ENCODE data around the gene SOCS1.
"Not testable (repeated sequence)": the region's sequence is repeated elsewhere in the genome, so short reads cannot be mapped to it uniquely, and the experiment has no call there.

SOCS1 gene, protein sequence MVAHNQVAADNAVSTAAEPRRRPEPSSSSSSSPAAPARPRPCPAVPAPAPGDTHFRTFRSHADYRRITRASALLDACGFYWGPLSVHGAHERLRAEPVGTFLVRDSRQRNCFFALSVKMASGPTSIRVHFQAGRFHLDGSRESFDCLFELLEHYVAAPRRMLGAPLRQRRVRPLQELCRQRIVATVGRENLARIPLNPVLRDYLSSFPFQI

DNA sequence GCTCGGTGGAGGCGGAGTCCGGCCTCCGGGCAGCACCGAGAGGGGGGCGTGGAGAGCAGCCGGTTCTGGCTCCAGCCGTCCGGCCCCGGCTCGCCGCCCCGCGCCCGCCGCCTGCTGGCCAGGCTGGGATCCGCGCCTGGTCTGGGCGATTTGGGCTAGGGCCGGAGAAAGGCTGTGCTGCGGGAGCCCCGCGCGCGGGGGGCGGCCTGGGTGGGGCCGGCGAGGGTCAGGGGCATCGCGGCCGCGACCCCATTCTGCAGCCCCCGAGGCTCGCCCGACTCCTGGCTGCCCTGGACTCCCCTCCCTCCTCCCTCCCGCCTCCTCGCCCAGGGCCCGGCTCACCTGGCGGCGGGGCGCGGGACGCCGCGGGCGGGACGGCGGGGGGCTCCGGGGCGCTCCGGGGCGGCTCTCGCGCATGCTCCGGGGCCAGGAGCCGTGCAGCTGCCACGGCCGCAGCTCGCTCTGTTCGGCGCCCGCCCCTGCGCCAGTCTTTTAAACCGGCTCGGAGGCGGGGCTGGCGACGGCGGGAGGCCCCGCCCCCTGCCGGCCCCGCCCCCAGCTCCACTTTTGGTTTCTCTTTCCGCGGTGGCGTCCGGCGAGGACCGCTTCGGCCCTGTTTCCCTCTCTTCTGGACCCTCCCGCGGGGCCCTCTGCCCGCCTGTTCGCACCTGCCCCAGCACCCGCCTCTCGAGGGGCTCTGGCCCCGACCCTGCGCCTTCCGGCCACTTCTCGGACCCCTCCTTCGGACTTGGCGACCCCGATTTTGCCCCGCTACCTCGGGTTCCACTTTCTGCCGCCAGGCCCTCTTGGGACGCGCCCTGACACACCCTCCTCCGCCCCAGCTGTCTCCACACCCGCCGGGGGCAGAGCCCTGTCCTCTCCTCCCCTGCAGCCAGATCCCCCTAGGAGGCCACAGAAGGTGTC is at the start of gene SOCS1:
TSS of gene SOCS1 (minus strand) at position 468 of the 924 bp plus-strand sequence. CDS start 726 bp downstream, outside the sequence.
- DNase-seq, result no peak

DNA sequence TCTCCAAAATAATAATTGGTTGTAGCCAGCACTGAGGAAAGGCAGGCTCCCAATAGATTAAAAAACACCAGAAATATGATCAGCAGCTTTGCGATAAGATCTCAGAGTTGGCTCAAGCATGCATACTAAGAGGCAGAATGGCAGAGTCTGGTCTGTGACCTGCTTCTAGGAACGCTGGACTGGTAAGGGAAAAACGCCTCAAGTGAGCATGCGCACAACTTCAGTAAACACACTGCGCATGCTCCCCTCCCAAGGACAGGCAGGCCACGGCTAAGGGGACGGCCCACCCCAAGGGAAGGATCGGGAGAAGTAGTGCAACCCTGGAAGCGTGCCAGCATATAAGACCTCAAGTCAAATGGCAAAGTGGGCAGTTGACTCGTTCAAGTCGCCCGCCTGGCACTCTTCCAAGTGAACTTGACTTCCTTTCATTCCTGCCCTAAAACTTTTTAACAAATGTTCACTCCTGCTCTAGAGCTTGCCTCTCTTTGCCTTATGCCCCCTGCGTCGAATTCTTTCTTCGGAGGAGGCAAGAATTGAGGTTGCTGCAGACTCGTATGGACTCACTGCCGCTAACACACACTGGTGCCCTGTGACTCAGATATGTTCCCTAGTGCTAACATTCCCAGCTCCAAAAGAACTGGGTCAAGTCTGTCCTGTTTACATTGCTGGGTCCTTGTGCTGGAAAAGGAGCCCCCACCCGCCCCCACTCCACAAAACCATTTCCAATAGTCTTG is 47.6 kb upstream of the SOCS1 start:
- DNase-seq, result no peak

DNA sequence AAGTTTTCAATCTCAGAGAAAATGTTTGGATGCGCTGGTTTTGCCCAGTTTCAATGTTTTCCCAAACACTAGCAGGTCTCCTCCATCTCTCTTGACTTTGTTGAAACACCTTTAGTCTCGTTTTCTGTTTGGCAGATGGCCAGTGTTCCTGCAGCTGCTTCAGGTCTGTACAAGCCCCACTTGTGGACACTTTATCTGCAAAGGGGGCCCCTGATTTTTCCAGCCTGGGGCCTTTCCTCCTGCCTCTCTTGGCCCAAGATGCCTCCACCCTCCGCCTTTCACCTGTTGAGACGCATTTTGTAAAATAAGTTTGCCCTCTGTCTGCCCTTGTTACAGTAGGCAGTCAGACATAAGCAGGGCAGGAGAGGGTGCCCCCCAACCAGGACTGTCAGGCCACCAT is 47.0 kb upstream of the SOCS1 start:
- DNase-seq, result no peak

DNA sequence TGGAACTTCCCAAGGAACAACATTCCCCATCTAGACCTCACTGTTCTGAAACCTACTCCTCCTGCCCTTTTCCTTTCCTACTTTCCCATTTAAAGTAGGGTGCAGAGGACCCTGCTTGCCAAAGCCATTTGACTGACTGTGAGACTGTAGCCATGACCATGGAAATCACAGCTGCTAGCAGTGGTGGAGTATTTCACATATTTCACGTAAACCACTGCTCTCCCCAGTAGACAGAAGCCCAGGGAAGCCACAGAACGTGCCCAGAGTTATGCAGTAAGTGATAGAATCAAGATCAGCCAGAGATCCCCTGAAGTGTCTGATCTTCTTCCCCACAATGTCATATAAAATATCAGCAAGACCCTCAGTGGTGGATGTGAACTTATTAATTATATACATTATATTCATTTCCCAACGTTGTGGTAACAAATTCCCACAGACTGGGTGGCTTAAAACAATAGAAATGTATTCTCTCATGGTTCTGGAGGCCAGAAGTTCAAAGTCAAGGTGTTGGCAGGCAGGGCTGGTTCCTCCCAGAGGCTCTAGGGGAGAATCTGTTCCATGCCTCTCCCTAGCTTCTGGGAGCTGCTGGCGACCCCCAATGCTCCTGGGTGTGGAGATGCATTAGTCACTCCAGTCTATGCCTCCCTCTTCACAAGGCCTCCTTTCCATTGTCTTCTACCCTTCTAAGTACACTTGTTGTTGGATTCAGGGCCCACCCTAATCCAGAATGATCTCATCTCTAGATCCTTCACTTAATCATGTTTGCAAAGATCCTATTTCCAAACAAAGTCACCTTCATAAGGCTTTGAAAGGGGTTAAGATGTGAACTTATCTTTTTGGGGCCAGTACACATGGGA is 45.9 kb upstream of the SOCS1 start:
- no peak for DNase-seq

DNA sequence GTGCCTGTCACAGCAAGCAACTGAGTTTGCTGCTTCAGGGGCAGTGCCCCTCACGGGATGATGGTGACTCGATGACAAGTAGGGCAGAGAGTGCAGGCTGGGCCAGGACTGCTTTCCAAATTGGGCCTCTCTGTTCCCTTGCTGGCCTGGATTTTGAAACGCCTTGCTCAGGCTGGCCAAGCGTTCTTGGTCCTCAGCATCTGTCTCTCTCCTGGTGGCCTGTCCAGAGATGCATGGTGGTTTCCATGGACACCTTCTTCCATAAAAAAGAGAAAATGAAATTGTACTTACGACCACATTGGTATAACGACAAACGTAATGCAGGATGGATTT is 44.5 kb upstream of the SOCS1 start:
- no peak for DNase-seq

DNA sequence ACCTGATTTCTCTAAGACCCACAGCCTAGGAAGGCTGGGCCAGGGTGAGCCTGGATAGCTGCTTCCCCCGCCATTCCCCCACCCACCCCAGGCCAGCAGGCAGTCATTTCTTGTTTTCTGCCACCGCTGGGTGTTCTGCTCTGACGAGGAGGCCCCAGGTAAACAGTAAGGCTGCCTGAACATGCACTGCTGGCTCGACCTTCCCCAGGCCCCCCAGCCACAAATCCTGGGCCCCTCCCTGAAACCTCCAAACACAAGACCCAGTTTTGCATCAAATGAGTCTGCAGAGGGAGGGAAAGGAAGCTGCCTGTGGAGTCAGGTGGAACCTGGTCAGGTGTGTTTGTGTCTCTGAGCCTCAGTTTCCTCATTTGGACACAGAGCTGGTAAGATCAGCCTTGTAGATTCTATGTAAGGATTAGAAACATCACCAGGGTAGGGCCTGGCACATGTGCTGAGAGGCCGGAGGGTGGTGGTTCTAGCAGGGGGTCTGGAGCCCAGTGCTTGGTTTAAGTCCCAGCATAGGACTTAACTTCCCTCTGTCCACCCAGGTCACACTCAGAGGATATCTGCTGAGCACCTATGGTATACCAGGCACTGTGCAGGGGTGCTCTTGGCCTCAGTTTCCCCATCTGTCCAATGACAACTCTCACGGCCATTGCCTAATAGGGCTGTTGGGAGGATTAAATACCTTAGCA is 44.0 kb upstream of the SOCS1 start:
- no peak for DNase-seq

DNA sequence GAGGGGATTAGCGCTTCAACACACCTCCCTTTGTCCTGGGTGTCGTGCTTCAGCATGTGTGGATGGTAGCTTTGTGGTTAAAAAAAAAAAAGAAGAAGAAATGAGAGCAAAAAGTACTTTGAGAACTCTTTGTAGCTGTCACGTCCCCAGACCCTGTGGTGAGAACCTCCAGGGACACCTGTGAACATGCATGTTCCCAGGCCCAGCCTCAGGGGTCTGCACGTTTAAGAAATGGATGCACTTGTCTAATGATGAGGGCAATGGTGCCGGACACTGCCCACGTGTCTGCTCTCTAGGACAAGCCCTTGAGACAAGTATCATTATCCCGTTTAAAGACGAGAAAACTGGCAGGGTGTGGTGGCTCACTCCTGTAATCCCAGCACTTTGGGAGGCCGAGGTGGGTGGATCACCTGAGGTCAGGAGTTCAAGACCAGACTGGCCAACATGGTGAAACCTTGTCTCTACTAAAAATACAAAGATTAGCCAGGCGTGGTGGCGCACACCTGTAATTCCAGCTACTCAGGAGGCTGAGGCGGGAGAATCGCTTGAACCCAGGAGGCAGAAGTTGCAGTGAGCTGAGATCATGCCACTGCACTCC is 43.0 kb upstream of the SOCS1 start:
- DNase-seq, result not testable (repeated sequence)

DNA sequence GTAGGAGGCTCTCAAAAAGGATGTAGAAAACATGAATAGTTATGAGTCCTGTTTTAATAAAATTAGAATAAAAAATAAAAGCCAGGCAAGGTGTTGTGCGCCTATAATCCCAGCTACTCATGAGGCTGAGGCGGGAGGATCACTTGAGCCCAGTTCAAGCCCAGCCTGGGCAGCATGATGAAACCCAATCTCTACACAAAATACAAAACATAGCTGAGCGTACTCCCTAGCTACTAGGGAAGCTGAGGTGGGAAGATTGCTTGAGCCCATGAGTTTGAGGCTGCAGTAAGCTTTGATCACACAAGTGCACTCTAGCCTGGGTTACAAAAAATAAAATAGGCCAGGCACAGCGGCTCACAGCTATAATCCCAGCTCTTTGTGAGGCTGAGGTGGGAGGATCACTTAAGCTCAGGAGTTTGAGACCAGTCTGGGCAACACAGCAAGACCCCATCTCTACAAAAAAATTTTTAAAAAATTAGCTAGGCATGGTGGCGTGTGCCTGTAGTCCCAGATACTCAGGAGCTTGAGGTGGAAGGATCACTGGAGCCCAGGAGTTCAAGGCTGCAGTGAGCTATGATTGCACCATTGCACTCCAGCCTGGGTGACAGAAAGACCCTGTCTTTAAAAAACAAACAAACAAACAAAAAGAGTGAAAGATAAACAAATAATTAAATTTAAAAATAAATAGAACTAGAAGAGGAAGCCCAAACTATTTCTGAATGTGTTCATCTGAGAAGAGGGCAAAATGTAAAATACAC is 42.3 kb upstream of the SOCS1 start:
- no peak for DNase-seq

DNA sequence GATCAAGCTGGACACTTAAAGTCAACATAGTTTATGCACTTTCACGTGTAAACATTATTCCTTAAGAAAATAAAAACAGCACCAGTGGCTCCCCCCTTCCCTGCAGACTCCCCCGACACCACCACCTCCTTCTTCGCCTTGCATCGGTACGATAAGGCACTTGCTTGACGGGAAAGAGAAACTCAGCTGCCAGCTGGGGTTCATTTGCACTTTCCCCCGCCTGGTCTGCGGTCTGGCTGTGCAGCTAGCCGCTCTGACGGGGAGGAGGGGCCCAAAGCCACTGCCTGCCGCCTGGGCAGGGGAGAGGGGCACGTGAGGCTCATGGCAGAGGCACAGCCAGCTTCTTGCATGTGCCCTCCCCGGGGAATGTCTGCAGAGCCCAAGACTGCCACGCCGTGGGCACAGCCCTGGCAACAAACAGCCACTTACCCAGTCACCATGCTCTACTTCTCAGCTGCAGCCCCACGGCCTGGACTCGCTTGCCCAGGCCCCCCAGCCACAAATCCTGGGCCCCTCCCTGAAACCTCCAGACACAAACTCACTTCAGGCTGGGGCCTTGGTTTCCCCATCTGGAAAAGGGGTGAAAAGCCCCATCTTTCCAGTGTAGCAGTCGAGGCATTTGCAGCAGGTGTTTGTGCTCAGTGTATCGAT is 41.6 kb upstream of the SOCS1 start:
- no peak for DNase-seq

DNA sequence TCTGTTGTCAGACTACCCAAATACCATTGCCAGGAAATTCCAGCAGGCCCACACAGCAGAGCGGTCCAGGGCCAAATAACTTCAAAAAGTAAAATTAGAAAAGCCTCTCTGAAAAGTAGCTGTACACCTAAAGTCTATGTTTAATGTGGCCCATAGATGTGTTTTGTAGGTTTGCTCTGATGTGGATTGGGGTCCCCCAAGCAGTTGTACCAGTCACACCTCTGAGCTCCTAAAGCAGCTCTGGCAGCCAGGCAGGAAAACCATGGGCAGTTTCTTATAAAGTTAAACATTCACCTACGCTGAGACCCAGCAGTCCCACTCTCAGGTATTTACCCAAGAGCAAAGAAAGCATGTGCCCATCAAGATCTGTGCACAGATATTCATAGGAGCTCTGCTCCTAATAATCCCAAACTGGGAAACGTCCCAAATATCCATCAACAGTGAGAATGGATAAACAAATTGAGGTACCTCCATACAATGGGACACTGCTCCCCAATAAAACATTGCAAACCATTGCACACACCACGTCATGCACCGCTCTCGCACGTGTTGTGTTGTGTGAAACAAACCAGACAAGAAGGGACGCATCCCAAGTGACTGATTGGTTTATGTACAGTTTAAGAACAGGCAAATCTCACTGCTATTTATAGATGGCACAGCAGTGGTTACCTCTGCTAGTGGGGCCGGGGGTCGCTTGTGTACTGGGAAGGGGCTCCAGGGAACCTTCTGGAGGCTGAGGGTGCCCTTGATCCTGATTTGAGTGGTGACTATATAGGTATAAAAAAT is 40.9 kb upstream of the SOCS1 start:
- no peak for DNase-seq

DNA sequence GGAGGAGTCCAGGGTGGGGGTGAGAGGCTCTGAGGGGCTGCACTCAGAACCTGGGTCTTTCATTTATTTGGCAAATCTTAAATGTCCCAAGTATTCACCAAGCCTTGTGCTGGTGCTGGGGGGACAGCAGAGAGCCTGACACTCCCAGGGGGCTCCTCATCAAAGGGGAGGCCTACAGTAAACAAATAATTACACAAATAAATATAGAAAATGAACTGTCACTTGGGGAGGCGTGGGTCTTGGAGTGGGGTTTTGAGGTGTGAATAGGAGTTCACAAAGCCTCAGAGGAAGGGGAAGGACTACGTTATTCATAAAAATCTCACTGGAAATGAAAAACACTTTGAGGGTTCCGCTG is 40.3 kb upstream of the SOCS1 start:
- no peak for DNase-seq

DNA sequence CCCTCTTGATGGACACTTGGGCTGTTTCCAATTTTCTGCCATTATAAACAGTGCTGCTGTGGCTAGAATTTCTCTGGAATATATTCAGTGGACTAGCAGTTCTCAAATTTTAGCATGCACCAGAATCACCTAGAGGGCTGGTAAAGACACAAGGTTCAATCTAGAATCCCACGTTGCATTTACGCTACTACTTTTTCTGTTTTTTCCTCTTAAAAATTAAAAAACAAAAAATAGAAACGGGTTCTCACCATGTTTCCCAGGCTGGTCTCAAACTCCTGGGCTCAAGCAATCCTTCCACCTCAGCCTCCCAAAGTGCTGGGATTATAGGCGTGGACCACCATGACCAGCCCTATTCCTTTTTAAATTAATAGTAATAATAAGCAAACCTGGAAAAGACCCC is 39.7 kb upstream of the SOCS1 start:
- no peak for DNase-seq

DNA sequence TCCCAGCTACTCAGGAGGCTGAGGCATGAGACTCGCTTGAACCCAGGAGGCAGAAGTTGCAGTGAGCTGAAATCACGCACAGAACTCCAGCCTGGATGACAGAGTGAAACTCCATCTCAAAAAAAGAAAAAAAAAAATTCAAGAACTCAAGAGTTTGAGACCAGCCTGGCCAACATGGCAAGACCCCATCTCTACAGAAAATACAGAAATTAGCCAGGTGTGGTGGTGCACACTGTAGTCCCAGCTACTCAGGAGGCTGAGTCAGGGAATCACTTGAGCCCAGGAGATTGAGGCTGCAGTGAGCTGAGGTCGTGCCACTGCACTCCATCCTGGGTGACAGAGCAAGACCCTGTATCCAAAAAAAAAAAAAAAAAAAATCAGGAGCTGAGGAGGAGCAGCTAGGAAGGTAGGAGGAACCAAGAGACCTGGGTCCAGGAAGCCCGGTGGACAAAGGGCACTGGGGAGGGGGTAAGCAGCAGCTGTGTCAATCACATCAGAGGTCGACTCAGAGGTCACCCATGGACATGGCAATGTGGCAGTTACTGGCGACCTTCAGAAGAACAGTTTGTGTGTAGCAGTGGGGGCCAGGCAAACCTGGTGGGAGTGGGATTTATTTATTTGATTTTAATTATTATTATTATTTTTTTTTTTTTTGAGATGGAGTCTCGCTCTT is 36.2 kb upstream of the SOCS1 start:
- DNase-seq, result no peak

DNA sequence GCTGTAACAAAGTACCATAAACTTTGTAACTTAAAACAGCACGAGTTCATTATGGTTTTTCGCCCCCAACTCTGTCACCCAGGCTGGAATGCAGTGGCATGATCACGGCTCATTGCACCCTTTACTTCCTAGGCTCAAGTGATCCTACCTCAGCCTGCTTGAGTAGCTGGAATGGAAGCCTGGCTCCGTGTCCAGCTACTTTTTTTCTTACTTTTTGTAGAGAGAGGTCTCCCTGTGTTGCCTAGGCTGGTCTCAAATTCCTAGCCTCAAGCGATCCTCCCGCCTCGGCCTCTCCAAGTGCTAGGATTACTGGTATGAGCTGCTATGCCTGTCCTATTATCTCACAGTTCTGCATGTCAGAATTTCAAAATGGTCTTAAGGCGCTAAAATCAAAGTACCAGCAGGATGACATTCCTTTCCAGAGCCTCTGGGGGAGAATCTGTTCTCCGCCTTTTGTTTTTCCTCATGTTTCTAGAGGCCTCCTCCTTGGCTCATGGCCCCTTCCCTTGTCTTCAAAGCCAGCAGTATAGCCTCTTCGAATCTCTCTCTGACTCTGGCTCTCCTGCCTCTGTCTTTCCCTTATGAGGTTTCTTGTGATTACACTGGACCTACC is 35.2 kb upstream of the SOCS1 start:
- no peak for DNase-seq

DNA sequence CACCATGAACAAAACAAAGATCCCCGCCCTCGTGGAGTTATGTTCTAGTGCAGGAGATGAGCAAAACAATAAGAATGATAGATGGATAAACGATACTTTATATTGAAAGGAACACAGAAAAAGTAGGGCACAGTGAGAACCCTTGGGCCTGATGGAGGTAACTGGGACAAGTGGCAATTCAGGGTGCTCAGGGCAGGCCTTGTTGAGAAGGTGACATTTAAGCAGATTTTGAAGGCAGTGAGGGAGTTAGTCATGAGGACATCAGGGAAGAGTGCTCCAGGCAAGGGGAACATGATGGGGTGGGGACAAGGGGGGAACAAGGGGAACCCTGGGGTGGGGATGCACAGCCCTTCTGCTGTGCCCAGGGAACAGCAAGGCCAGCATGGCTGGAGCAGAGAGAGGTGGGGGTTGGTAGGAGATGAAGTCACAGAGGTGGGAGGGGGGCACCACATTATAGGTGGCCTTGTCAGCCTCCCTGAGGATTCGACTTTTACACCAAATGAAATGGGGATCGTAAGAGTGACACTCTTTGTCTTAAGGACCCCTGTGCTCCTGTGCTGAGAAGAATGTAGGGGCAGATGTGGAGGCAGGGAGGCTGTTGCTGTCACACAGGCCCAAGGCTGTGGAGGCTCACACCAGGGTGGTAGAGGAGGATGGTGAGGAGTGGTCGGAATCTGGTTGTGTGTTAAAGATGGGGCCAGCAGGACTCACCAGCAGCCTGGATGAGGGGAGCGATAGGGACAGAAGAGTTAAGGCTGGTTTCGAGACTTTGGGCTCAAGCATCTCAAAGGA is 34.3 kb upstream of the SOCS1 start:
- DNase-seq, result no peak

DNA sequence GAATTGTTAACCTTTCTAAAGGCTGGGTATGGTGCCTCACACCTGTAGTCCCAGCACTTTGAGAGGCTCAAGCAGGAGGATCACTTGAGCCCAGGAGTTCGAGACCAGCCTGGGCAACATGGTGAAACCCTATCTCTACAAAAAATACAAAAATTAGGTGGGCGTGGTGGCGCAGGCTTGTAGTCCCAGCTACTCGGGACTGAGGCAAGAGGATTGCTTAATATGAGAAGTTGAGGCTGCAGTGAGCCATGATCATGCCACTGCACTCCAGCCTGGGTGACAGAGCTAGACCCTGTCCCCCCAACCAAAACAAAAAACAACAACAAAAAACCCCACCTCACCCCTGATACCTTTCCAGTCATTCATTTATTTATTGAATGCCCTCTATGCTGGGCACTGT is 33.7 kb upstream of the SOCS1 start:
- not testable (repeated sequence) for DNase-seq

DNA sequence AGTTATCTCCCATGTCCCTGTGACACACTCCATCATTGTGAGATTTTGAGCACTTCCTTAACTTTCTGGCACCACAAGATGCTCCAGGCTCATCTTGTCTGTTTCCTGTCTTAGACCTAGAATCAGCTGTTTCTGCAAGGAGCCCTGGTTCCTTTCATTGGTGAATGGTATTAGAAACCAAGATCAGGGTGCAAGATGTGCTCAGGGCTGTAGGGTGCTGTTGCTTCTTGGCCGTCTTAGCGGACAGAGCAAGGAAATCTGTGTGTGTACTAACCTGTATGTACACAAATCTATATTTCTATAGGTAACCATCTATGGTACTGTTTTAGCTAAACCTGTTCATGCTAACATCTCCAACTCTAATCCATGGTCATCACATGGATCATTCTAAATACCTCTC is 33.2 kb upstream of the SOCS1 start:
- no peak for DNase-seq

DNA sequence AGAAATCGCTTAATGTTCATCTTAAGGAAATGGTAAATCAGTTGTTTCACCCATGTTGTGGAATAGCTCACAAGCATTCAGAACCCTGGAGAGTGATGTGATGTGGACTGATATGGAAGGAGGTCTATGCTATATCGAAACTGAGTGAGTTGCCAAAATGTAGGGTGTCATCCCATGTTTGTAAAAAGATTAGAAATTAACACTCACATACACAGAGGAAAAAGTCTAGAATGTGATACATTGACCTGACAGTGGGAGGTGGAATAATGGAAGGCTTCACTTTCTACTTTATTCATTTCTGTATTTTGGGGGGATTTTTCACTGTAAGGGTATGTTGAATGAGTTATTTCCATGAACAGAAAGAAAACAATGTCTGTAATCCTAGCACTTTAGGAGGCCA is 29.8 kb upstream of the SOCS1 start:
- no peak for DNase-seq
